ELF-1 (cell line): Measurements from ENCODE around the gene CLPTM1L.
"Not testable (repeated sequence)": the region's sequence is repeated elsewhere in the genome, so short reads cannot be mapped to it uniquely, and the experiment has no call there.

ENCODE experiments used
- DNase-seq: peaks from one replicate; pipeline ENCODE4 v3.0.0-alpha.2; 2016; ENCODE audit warnings: low read depth, low spot score

The CLPTM1L gene

GRCh38 chr5:1380011-1380817, 35.3 kb upstream of the CLPTM1L start:
- DNase-seq = peak; percentile 74

- no peak for DNase-seq
Measured at GRCh38 chr5:1378866-1379659, 34.2 kb upstream of the CLPTM1L start.

GRCh38 chr5:1378096-1378495, 33.2 kb upstream of the CLPTM1L start:
- DNase-seq = no peak

- DNase-seq = no peak
Measured at GRCh38 chr5:1376981-1377380, 32.1 kb upstream of the CLPTM1L start.

GRCh38 chr5:1375871-1376810, 31.2 kb upstream of the CLPTM1L start:
- no peak for DNase-seq

GRCh38 chr5:1374679-1375055, 29.8 kb upstream of the CLPTM1L start:
- no peak for DNase-seq

- DNase-seq = no peak
Measured at GRCh38 chr5:1374030-1374678, 29.3 kb upstream of the CLPTM1L start.

- not testable (repeated sequence) for DNase-seq
Measured at GRCh38 chr5:1371972-1372342, 27.1 kb upstream of the CLPTM1L start.

- DNase-seq = no peak
Measured at GRCh38 chr5:1371218-1371971, 26.5 kb upstream of the CLPTM1L start.

- no peak for DNase-seq
Measured at GRCh38 chr5:1370006-1370405, 25.1 kb upstream of the CLPTM1L start.

GRCh38 chr5:1368756-1369155, 23.9 kb upstream of the CLPTM1L start:
- DNase-seq = no peak

GRCh38 chr5:1368236-1368635, 23.3 kb upstream of the CLPTM1L start:
- no peak for DNase-seq

- no peak for DNase-seq
Measured at GRCh38 chr5:1367149-1367548, 22.2 kb upstream of the CLPTM1L start.

GRCh38 chr5:1366514-1366913, 21.6 kb upstream of the CLPTM1L start:
- DNase-seq = no peak

- DNase-seq = no peak
Measured at GRCh38 chr5:1364211-1364610, 19.3 kb upstream of the CLPTM1L start.

GRCh38 chr5:1363581-1363980, 18.7 kb upstream of the CLPTM1L start:
- DNase-seq = no peak

- DNase-seq = no peak
Measured at GRCh38 chr5:1363160-1363559, 18.3 kb upstream of the CLPTM1L start.

GRCh38 chr5:1362242-1363015, 17.5 kb upstream of the CLPTM1L start:
- no peak for DNase-seq

- no peak for DNase-seq
Measured at GRCh38 chr5:1360861-1361260, 16.0 kb upstream of the CLPTM1L start.

- not testable (repeated sequence) for DNase-seq
Measured at GRCh38 chr5:1360367-1360766, 15.5 kb upstream of the CLPTM1L start.
